ENCODE measurements around the gene PANX3.
A peak's percentile ranks its signal among the peaks of the same experiment; 100 is the strongest.
"Not testable (repeated sequence)": the region's sequence is repeated elsewhere in the genome, so short reads cannot be mapped to it uniquely, and the experiment has no call there.

The PANX3 gene, protein sequence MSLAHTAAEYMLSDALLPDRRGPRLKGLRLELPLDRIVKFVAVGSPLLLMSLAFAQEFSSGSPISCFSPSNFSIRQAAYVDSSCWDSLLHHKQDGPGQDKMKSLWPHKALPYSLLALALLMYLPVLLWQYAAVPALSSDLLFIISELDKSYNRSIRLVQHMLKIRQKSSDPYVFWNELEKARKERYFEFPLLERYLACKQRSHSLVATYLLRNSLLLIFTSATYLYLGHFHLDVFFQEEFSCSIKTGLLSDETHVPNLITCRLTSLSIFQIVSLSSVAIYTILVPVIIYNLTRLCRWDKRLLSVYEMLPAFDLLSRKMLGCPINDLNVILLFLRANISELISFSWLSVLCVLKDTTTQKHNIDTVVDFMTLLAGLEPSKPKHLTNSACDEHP

DNA sequence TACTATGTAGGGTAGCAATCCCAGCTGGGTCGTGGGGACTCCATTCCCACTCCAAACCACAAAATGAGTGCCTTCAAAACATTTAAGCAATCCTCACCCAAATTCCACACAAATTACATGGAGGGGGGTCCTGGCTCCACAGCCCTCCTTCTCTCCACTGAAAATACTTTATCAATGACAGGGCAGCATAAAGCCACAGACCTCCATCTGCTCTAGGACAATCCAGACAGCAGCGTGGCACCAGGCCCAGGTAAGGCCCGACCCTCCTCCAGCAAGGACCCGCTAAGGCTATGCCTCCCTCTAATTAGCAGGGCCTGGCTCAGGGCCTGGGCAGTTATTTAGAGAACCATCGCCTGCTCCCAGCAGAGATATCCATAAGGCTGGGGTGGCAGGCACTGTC, at the start of gene PANX3:
TSS of gene PANX3 (plus strand) at position 365 of the 400 bp plus-strand sequence. CDS start 129 bp downstream, outside the sequence.
- no peak for DNase-seq

DNA sequence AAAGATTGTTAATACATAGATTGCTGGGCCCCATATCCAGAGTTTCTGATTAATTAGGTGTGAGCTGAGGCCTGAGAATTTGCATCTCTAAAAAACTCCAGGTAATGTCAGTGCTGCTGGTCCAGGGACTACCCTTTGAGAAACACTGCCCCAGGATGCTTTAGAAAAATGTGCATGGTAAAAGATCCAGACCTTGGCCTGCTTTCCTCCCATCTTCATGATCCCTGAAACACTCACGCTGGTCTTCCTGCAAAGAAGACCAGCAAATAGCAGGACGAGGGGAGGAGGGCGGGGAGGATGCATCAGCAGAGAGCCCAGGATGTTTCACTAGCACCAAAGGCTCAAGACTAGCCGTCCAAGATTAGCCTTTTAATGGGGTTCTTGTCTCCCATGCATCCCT, 41.5 kb upstream of the PANX3 start, which contains the start of gene OR8A1:
TSS of gene OR8A1 (plus strand) at position 301 of the 400 bp plus-strand sequence. CDS start 123 bp downstream, outside the sequence.
- no peak for DNase-seq

DNA sequence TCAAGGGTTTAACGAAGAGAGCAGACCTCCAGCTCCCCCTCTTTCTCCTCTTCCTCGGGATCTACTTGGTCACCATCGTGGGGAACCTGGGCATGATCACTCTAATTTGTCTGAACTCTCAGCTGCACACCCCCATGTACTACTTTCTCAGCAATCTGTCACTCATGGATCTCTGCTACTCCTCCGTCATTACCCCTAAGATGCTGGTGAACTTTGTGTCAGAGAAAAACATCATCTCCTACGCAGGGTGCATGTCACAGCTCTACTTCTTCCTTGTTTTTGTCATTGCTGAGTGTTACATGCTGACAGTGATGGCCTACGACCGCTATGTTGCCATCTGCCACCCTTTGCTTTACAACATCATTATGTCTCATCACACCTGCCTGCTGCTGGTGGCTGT, 41.1 kb upstream of the PANX3 start:
- no peak for DNase-seq

DNA sequence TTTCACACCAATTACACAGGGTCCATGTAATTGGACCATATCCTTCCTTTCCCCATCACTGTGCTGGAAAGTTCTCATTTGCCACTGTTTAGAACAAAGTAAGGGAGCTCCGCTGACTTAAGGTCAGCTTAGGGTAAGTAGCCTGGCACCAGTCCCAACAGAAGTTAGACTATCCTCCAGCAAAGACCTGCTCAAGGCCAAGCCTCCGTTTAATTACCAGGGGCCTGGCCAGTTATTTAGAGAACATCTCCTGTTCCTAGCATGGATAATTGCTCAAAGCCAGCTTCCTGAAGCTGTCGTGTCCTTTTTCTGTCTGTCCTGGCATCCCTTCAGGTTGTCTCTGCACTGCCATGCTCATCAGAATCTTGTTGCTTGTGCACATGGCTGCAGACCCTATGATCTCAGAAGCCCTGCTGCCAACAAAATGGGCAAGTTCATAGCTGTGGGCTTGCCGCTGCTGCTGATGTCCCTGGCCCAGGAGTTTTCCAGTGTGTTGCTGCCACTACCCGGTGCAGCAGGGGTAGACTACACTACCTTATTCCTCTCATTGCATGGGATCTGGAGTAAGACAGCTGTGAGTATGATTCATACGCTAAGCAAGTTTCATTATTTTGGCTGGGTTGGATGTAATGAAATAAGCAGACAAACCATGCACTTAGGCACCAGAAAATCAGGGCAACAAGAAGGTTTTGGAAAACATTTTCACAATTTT, 33.4 kb upstream of the PANX3 start:
- DNase-seq, result peak in 1 of 58 donors; percentile 7

DNA sequence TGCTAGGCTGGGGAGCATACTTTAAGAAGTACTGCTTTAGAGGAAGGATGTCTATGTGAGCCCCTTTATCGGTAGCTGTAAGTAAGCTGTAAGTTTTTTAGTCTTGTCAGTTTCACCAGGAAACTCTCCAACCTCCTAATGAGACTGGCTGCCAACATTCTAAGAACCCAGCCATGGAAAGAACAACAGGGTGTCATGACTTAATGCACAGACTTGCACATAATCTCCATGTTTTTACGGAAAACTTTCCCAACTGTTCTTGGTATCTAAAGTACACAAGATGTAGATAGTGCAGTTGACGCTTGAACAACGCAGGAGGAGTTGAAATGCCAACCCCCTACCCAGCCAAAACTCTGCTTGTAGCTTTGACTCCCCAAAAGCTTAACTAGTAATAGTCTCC, 32.5 kb upstream of the PANX3 start:
- DNase-seq, result no peak

DNA sequence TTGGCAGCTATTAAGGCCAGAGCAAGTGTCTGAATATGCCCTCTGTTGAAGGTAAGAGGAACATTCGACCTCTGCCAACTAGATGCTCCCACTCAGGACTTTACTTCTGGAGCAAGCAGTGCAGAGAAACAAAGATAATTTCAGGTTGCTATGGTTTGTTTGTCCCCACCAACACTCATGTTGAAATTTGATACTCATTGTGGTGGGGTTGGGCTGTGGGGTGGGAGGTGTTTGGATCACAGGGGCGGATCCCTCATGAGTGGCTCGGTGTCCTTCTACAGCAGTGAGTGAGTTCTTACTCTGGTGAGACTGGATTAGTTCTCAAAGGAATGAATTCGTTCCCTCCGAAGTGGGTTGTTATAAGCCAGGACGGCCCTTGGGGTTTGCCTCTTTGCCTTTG, 29.4 kb upstream of the PANX3 start:
- no peak for DNase-seq

DNA sequence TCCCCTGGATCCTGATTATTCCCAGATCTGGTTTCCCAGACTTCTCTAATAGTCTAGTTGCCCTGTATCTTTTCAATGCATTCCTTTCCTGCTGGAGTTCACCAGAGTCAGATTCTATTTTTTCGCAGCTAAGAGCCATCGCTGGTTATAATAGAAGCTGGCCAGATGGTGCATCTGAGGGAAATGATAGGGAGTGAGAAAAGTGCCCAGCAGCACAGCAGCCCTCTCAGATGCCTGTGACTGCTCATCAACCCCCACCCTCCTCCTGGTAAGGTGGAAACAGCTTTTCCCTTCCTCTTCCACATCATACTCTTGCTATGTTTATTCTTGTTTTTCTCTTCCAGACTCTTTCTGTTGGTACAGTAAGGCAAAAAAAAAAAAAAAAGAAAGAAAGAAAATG, 28.7 kb upstream of the PANX3 start:
- peak in 2 of 58 donors; percentile 15 to 27 for DNase-seq

DNA sequence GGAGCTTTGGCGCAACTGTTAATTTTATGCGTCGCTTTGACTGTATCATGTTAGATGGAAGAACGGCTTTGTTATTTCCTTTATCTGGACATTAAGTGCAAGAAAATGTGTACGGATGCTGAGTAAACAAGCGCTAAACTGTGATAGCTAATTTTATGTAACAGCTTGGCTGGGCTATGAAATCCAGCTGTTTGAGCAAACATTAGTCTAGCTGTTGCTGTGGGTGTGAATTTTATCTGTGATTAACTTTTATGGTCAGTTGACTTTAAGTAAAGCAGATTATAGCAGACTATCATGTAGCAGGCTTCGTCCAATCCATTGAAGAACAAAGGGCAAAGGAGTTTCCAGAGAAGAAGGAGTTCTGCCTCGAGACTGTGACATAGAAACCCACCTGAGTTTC, 27.4 kb upstream of the PANX3 start:
- DNase-seq, result no peak

DNA sequence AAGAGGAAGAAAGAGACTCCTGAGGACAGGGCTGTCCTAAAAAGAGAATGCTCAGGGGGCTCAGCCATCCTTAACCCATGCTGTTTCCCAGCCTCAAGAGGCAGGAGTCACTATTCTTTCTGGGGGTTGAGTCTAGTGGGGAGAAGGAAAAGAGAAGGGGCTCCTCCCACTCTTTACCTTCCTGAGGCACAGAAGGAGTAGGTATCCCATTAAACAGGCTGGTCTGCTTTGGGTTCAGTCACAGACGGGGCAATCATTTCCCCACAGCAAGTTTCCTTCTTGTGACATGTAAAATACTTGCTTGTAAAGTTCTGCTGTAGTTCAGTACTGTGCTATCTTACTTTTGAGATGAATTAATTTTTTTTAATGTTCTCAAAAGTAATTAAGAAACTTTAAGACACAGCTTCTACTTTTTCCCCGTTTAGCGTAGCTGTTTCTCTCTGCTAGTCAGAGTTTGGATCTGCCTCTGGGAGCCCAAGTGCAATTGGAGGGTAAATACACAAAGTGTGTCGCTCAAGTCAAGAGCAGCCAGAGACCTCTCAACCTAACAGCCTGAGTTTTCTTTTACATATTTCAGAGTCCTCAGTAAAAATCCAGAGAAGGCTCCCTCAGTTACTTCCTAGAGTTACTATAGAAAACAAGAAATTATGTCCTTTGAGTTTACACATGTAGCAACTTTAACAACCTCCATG, 26.4 kb upstream of the PANX3 start:
- DNase-seq, result no peak

DNA sequence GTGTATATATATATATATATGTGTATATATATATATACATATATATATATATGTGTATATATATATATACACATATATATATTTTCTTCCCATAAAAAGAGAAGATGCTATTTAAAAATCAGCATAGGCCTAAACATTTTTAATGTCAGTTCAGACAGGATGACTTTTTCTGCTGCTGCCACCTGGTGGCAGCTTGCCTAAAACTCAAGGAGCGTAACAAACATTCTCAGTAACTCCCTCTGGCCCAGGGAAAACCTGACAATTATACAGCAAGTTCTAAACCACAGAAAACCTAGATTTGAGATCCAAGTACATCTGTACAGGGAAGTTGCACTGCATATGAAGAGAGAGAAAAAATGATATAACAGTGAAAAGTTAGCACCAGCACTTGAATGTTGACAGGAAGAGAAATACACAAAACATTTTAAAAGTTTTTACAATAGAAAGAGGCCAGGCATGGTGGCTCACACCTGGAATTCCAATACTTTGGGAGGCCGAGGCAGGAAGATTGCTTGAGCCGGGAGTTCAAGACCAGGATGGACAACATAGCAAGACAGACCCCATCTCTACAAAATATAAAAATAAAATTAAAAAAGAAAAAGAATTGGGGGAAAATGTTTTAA, 24.9 kb upstream of the PANX3 start:
- DNase-seq, result peak in 30 of 58 donors; percentile 2 to 75 (median 14)

DNA sequence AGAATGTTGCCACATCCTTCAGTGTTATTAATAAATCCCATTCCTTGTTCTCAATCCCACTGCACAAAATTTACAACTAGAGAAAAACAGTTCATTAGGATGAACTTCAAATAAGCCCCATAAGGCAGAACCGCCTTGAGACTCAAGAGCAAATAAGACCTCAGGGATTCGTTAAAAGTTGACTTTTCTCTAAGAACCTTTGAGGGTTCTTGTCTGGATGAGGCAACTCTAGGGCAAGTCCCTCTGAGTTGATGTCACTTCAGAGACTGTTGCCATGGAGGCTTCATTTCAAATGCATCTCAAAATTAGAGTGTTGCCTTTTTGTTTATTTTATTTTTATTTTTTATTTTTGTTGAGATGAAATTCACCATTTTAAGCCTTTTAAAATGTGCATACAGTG, 19.8 kb upstream of the PANX3 start:
- no peak for DNase-seq

DNA sequence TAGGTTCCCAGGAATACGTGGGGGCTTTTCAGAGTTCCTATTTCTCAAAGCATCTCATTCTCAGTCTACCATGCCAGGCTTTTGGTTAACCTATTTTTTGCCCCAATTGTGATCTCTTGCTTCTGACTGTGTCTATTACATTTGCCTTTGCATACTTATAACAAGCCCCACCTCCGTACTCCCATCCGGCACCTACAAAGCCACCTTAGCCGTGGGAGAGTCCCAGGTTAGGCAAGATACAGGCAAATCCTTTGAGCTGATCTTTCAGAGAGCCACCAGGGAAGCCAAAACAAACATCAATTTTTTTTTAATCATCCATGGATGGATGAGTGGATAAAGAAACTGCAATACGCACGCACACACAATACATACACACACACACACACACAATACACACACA, 18.6 kb upstream of the PANX3 start:
- no peak for DNase-seq

DNA sequence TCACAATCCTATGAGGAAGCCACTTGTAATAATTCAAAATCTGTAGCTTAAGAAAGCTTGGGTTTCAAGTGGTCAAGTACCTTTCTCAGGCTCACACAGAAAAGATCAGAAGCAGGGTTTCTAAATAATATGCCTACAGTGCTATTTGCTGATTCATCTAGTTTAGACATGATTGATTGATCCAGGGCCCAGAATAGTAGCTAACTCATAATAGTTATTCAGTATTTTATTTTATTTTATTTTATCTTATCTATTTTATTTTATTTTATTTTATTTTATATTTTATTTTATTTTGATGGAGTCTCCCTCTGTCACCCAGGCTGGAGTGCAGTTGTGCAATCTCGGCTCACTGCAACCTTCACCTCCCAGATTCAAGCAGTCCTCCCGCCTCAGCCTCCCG, 15.9 kb upstream of the PANX3 start:
- no peak for DNase-seq

DNA sequence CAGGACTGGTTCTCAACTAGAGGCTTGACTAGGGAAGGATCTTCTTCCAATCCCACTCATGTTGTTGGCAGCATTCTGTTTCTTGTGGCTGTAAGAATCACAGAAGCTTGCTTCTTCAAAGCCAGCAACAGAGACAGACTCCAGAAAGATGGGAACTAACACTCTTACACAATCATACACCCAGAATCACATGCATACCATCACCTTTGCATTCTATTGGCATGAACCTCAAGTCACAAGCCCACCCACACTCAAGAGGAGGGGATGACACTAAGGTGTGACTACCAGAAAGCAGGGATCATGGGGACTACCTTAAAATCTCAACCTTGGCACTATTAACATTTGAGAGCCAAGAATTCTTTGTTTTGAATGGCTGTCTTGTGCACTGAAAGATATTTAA, 13.6 kb upstream of the PANX3 start:
- DNase-seq, result no peak

DNA sequence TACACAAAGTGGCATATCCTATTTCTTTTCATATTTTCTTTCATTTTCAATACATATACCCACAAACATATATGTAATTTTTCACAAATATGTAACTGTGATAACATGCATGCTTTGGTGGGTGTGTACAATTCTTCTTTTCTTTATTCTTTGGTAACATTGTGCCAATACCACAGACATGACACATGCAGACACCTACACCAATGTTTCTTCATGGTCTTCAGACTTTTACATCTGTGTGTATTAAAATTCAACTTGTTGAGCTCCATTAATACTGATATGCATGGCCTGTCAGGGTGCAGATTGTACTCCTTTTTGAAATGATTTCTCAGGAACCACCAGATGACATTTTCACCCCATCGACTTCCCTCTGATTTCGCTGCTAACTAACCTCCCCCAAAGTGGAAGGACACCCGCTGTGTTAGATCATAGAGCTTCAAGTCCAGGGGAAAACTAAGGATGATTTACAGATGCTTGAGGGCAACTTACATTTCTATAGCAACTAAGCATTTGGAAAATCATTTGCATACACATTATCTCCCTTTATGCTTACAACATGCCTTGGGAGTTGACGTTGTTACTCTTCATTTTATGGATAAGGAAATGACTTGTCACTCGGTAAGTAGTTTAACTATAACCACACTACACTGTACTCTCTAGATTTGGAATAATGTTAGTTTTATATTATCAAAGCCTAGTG, 10.5 kb upstream of the PANX3 start:
- DNase-seq, result no peak

DNA sequence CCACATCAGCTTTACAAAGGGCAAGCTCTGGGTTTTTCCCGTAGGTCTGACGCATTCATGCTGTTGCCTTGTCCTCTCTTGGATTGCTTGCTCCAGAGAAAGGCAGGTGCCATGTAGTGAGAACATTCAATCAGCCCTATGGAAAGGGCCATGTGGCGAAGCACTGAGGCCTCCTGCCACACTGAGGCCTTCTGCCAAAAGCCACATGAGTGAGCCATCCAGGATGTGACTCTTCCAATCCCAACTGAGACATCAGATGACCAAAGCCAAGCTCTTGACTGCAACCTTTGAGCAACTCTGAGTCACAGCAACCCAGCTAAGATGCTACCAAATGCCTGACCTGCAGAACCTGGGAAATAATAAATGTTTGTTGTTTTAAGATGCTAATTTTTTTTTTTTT, 9.0 kb upstream of the PANX3 start:
- DNase-seq, result no peak

DNA sequence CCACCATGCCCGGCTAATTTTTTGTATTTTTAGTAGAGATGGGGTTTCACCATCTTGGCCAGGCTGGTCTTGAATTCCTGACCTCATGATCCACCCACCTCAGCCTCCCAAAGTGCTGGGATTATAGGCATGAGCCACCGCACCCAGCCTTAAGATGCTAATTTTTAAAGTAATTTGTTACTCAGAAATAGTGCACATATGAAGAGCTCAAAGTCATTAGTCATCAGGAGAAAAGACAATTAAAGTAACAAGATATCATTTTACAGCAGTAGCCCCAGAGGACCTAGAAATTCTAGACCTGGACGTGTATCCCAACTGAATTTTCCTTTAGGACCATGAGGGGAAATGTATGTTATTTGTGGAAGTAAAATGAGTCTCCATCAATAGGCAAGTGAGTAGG, 8.5 kb upstream of the PANX3 start:
- DNase-seq, result not testable (repeated sequence)

DNA sequence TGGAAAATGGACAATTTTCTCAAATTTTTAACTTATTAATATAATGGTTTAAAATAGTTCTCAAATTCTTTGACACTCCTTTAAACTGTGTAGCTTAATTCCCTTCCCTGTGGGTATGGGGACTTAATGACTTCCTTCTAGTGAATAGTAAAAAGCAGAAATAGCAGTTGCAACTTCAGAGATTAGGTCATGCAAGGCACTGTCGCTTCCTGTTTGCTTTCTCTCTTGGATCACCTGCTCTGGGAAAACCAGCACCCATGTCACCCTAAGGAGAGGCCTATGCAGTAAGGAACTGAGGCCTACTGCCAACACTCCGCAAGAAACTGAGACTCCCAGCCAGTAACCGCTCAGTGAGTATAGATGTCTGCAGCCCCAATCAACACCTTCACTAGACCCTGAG, 5.5 kb upstream of the PANX3 start:
- peak in 2 of 58 donors; percentile 1 to 2 for DNase-seq

DNA sequence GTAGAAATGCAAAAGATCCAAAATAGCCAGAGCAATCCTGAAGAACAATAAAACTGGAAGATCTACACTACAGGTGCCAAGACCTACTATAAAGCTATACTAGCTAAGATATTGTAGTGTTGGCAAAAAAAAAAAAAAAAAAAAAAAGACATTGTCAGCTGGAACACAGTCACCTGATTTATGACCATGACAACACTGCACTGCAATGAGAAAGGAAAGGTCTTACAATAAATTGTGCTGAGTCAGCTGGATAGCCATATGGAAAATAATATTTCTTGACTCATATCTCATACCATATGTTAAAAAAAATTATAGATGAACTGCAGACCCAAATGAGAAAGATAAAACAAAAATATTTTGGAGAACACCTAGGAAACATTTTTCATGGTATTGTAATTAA, 3.1 kb upstream of the PANX3 start:
- no peak for DNase-seq

DNA sequence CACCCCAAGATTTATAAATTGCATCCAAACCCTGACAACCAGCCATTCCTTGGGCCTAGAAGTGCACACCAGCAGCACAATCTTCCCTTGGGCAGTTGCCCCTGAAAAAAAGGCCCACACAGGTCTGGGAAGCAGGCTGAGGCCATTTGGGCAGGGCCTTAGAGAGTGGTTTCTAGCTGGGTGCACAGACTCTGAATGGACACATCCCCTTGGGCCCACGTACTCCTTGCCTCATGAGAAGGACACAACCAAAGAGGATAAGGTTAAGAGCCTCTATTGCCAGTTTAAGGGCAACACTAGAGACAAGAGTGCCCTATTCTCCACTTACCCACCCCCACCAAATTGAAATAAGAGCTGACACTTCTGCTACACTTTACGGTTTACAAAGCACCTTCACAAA, 933 bp upstream of the PANX3 start:
- no peak for DNase-seq

DNA sequence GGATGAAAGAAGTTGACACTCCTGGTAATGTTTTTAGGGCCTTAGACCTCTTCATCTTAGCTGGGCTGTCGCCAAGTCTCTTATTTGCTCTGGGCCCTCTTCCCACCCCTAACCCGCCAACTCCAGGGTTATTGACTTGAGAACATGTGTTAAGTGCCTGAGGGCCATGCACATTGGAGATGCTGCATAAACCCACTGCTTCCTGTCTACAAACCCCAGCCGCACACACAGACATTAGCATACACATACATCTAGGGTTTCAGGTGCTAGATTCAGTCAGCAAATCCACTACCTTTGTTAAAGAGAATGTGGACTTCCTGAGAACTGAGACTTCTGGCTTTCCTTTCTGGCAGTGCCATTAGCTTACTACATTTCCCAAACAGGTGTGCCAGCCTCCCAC, 817 bp downstream of the PANX3 start:
- DNase-seq, result no peak

Measured in anterior cingulate cortex (tissue), 58 donors.